HG02759 (cell line): ENCODE data around the gene TIGD3.

Experiments used
- ATAC-seq: cut with Tn5 transposase; IDR thresholded peaks from one replicate; pipeline ENCODE4 v1.9.1; 2021; ENCODE audit warnings: mild to moderate bottlenecking, moderate library complexity; ENCODE audit not compliant: unreplicated experiment

TIGD3 gene

GRCh38 chr11:65366340-65366773 lies 11.8 kb downstream of the TIGD3 start:
- no peak for ATAC-seq

- ATAC-seq = no peak
These were observed 16.1 kb downstream of the TIGD3 start for GRCh38 chr11:65370659-65371049.

- ATAC-seq = no peak
These were observed 19.5 kb downstream of the TIGD3 start for GRCh38 chr11:65373839-65374580.

- no peak for ATAC-seq
These were observed 20.5 kb downstream of the TIGD3 start for GRCh38 chr11:65375012-65375411.

GRCh38 chr11:65376138-65376713 lies 21.7 kb downstream of the TIGD3 start:
- ATAC-seq = no peak

DNA sequence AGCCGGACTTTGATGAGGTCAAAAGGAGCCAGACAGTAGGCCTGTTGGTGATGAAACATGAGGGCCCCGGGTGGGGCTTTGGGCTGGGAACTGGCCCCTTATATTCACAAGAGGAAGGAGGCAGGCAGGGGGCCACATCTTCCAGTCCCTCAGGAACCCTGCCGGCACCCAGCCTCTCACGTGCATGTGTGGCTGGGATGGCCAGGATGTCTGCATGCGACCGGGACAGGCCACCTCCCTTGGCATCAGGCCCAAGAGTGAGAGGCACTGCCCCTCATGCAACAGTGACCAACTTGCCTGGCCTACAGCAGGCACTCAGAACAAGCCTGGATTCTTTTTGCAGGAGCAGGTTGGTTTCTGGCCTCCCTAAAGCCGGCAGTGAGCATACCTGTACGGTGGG lies 22.5 kb downstream of the TIGD3 start:
- ATAC-seq = no peak

- no peak for ATAC-seq
These were observed 23.2 kb downstream of the TIGD3 start for GRCh38 chr11:65377777-65378176.

GRCh38 chr11:65378208-65378927 lies 23.8 kb downstream of the TIGD3 start:
- ATAC-seq = no peak

GRCh38 chr11:65378928-65379638 lies 24.5 kb downstream of the TIGD3 start:
- ATAC-seq = no peak

GRCh38 chr11:65379698-65380459 lies 25.3 kb downstream of the TIGD3 start:
- ATAC-seq = no peak

- no peak for ATAC-seq
These were observed 26.0 kb downstream of the TIGD3 start for GRCh38 chr11:65380460-65381119.

DNA sequence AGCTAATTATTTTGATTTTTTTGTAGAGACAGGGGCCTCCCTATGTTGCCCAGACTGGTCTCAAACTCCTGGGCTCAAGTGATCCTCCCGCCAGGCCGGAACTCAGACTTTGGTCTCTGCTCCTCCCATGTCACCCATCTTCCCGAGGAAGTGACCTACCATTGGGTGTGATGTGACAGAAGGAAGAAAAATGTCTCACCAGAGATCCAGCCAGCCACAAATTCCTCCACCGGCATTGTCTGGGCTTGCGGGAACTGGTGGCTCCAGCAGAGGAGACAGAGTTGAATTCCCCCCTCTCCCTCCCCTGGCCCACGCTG lies 27.1 kb downstream of the TIGD3 start:
- ATAC-seq = peak; percentile 12

GRCh38 chr11:65382033-65382803 lies 27.7 kb downstream of the TIGD3 start, which contains the start of gene SLC25A45:
Gene SLC25A45 (minus strand): TSS chr11:65382646. CDS start chr11:65381951, 695 bp downstream.
- peak; percentile 70 for ATAC-seq

- ATAC-seq = no peak
These were observed 28.3 kb downstream of the TIGD3 start for GRCh38 chr11:65382804-65383368.

DNA sequence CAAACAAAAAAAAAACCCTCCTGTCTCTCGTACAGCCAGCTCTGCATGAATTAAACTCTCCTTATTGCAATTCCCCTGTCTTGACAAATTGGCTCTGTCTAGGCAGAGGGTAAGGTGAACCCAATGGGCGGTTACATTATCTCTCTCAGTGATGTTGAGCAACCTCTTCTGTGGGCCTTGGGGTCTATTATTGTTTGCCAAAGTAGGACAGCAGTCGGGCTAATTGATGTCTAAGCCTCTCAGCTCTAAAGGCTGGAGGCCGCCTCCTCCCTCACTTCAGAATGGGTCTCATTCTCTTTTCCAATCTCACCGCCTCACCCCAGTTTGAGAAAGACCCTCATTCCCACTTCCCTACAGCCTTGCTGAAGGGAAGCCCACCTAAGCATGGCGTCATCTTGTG lies 29.2 kb downstream of the TIGD3 start:
- ATAC-seq = no peak

DNA sequence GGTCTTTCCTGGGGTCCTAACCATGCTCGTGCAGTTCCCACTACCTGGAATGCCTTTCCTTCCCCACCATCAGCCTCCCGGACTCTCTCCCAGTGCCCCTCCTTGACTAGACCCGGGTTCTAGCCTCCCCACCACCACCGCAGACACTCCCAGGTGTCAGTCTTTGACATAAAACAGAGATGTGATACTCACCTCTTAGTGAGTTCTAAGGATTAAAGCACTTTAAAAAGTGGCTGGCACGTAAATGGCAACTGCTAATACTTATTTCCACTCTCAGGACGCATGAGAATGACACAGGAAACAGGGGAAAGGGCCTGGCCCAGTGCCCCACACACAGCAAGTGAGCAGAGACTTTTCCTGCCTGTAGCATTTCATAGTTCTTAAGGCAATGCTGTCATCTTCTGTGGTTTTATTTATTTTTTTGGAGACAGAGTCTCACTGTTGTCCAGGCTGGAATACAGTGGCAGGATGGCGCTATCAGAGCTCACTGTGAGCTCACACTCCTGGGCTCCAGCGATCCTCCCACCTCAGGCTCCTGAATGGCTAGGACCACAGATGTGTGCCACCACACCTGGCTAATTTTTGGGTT lies 29.8 kb downstream of the TIGD3 start:
- no peak for ATAC-seq

DNA sequence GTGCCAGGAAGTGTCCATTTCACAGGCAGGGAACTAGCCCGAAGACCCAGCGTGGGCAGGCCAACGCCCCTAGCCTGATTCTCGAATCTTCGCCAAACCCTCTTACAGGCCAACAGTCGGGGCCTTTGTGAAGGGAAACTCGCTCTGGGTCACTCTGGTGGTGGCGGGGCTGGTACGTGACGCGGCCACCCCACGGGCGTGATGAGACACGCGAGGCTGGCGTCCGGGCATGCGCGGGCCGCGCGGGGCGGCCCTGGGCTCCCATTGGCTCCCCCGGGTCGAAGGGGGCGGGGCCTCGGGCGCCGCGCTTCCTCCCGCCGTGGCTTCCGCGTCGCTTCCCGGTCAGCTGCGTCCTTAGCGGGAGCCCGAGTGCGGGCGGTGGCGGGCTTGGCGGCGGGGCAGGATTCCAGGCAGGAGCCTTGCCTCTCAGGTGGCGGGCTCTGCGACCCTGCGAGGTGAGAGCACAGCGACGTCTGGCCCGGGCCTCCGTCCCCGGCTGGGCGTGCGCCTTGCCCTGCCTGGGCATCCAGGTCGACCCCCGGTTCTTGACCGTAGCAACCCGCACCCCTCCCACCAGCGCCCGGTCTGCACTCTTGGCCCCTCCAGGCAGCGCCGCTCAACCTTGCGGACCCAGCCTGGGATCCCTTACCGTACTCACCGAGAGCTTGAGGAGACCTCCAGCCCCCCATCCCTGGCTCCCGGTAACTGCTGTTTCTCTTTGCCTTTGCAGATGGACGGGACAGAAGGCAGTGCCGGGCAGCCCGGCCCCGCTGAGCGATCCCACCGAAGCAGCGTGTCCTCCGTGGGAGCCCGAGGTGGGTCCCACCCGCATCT lies 32.0 kb downstream of the TIGD3 start, which contains the start of gene FRMD8:
FRMD8 (plus strand) TSS at position 331 of the 834 bp plus-strand sequence; CDS start at position 731, 400 bp downstream.
- peak; percentile 48 for ATAC-seq

DNA sequence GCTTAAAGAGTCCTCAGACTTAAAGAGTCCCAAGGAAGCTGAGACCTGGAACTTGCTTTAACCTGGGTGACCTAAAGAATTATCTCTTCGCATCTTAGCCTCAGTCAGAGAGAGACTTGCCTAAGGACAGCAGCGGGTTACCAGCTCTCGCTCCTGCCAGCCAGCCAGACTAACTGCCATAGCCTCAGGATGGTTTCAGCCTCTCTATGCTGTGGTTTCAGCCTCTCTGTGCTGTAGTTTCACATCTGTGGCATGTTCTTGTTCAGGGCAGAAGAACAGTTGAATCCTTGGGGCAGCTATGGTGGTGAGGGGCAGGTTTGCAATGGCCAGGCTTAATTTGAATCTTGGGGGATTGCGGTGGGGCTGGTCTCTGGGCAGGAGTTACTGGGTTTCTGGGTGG lies 34.2 kb downstream of the TIGD3 start:
- ATAC-seq = no peak
